GM12801 (cell line): Measurements from ENCODE around the gene DOCK11.

Experiments
- CTCF ChIP-seq: IDR thresholded peaks from one replicate; pipeline ENCODE4 v1.5.1; 2011; ENCODE audit warnings: control low read depth; ENCODE audit not compliant: insufficient read length; ENCODE audit errors: extremely low read depth

DOCK11 gene

GRCh38 chrX:118655561-118656246 is 160.1 kb downstream of the DOCK11 start:
- no peak for TF ChIP-seq CTCF

GRCh38 chrX:118657413-118657812 is 161.8 kb downstream of the DOCK11 start:
- TF ChIP-seq CTCF, result no peak

GRCh38 chrX:118660085-118660484 is 164.5 kb downstream of the DOCK11 start:
- no peak for TF ChIP-seq CTCF

GRCh38 chrX:118665204-118665603 is 169.6 kb downstream of the DOCK11 start:
- no peak for TF ChIP-seq CTCF

GRCh38 chrX:118666521-118666920 is 170.9 kb downstream of the DOCK11 start:
- TF ChIP-seq CTCF, result no peak

- TF ChIP-seq CTCF, result no peak
These were observed 173.8 kb downstream of the DOCK11 start for GRCh38 chrX:118669435-118669834.

GRCh38 chrX:118675326-118675965 is 179.8 kb downstream of the DOCK11 start:
- TF ChIP-seq CTCF, result no peak
